HG02938 (cell line): ENCODE data around the gene TSPAN19.

Experiments used
- ATAC-seq: cut with Tn5 transposase; IDR thresholded peaks from one replicate; pipeline ENCODE4 v1.9.1; 2021; ENCODE audit warnings: mild to moderate bottlenecking, moderate library complexity; ENCODE audit not compliant: unreplicated experiment

The TSPAN19 gene

GRCh38 chr12:85002778-85003296 is 33.2 kb downstream of the TSPAN19 start:
- ATAC-seq: no peak

- ATAC-seq: no peak
These were observed 35.3 kb downstream of the TSPAN19 start for GRCh38 chr12:85000729-85001128.

- no peak for ATAC-seq
These were observed 37.7 kb downstream of the TSPAN19 start for GRCh38 chr12:84998341-84998740.

GRCh38 chr12:84996759-84997158 is 39.3 kb downstream of the TSPAN19 start:
- ATAC-seq: no peak

- ATAC-seq: no peak
These were observed 40.4 kb downstream of the TSPAN19 start for GRCh38 chr12:84995641-84996040.

GRCh38 chr12:84994426-84994825 is 41.7 kb downstream of the TSPAN19 start:
- ATAC-seq: no peak

- no peak for ATAC-seq
These were observed 49.5 kb downstream of the TSPAN19 start for GRCh38 chr12:84986586-84986985.

- no peak for ATAC-seq
These were observed 50.0 kb downstream of the TSPAN19 start for GRCh38 chr12:84986117-84986516.

- no peak for ATAC-seq
These were observed 52.8 kb downstream of the TSPAN19 start for GRCh38 chr12:84983289-84983688.

GRCh38 chr12:84982888-84983287 is 53.2 kb downstream of the TSPAN19 start:
- ATAC-seq: no peak

- no peak for ATAC-seq
These were observed 57.2 kb downstream of the TSPAN19 start for GRCh38 chr12:84978921-84979320.

- no peak for ATAC-seq
These were observed 59.9 kb downstream of the TSPAN19 start for GRCh38 chr12:84976133-84976532.

- ATAC-seq: no peak
These were observed 61.8 kb downstream of the TSPAN19 start for GRCh38 chr12:84974155-84974815.

GRCh38 chr12:84973026-84973425 is 63.1 kb downstream of the TSPAN19 start:
- no peak for ATAC-seq

GRCh38 chr12:84969226-84969625 is 66.9 kb downstream of the TSPAN19 start:
- no peak for ATAC-seq
